SK-N-SH treated with all-trans-retinoic acid at 6 μM for 48 hours (cell line): ENCODE data around the gene CAPN10.

Experiments
- ATAC-seq: fragments of 200-7000 bp; cut with Tn5 transposase; 3 replicates; pipeline ENCODE4 v1.9.1; 2020; ENCODE audit warnings: mild to moderate bottlenecking, moderate library complexity
- ARNTL ChIP-seq: fragments of 450-650 bp; formaldehyde crosslinking; IDR thresholded peaks from 2 replicates; pipeline ENCODE4 v1.5.0; 2020; ENCODE audit warnings: low read depth, mild to moderate bottlenecking, moderate library complexity, borderline replicate concordance
- BACH2 ChIP-seq: fragments of 250-450 bp; sonication (Bioruptor Pico); IDR thresholded peaks from 2 replicates; pipeline ENCODE4 v1.9.0; 2021; ENCODE audit warnings: mild to moderate bottlenecking, borderline replicate concordance
- CSDC2 ChIP-seq: fragments of 250-450 bp; sonication (Bioruptor Pico); IDR thresholded peaks from 2 replicates; pipeline ENCODE4 v1.5.0; 2020; ENCODE audit warnings: mild to moderate bottlenecking, moderate library complexity
- ESRRG ChIP-seq: fragments of 250-450 bp; sonication (Bioruptor Pico); IDR thresholded peaks from 2 replicates; pipeline ENCODE4 v1.6.1; 2021; ENCODE audit warnings: mild to moderate bottlenecking
- GLIS3 ChIP-seq: fragments of 250-450 bp; sonication (Bioruptor Pico); IDR thresholded peaks from 2 replicates; pipeline ENCODE4 v1.5.0; 2020; ENCODE audit warnings: mild to moderate bottlenecking, moderate library complexity
- PPARA ChIP-seq: fragments of 250-450 bp; sonication (Bioruptor Pico); IDR thresholded peaks from 2 replicates; pipeline ENCODE4 v1.5.0; 2020; ENCODE audit warnings: mild to moderate bottlenecking, borderline replicate concordance
- RARB ChIP-seq: fragments of 250-450 bp; sonication (Bioruptor Pico); IDR thresholded peaks from 2 replicates; pipeline ENCODE4 v1.8.0; 2021; ENCODE audit warnings: mild to moderate bottlenecking, moderate library complexity
- TCF4 ChIP-seq: fragments of 250-450 bp; sonication (Bioruptor Pico); IDR thresholded peaks from 2 replicates; pipeline ENCODE4 v1.8.0; 2021; ENCODE audit warnings: mild to moderate bottlenecking, moderate library complexity, borderline replicate concordance
- TOX ChIP-seq: fragments of 250-450 bp; sonication (Bioruptor Pico); IDR thresholded peaks from 2 replicates; pipeline ENCODE4 v1.8.0; 2021; ENCODE audit warnings: mild to moderate bottlenecking, moderate library complexity, borderline replicate concordance
- ZC3H10 ChIP-seq: fragments of 250-450 bp; sonication (Bioruptor Pico); IDR thresholded peaks from 2 replicates; pipeline ENCODE4 v1.5.1; 2021; ENCODE audit warnings: mild to moderate bottlenecking, moderate library complexity
- ZFP3 ChIP-seq: fragments of 250-450 bp; sonication (Bioruptor Pico); IDR thresholded peaks from 2 replicates; pipeline ENCODE4 v1.5.0; 2020; ENCODE audit warnings: mild to moderate bottlenecking, moderate library complexity
- ZFP30 ChIP-seq: fragments of 450-650 bp; formaldehyde crosslinking; IDR thresholded peaks from 2 replicates; pipeline ENCODE4 v1.5.0; 2022; ENCODE audit warnings: mild to moderate bottlenecking, moderate library complexity
- ZNF565 ChIP-seq: fragments of 450-650 bp; formaldehyde crosslinking; conservative IDR thresholded peaks from 2 replicates; pipeline ENCODE4 v1.5.0; 2020; ENCODE audit warnings: low read depth, mild to moderate bottlenecking, moderate library complexity
- ZNF70 ChIP-seq: fragments of 450-650 bp; formaldehyde crosslinking; IDR thresholded peaks from 2 replicates; pipeline ENCODE4 v1.5.0; 2020; ENCODE audit warnings: mild to moderate bottlenecking, moderate library complexity
- ZNF8 ChIP-seq: fragments of 450-650 bp; formaldehyde crosslinking; IDR thresholded peaks from 2 replicates; pipeline ENCODE4 v1.5.0; 2020; ENCODE audit warnings: mild to moderate bottlenecking, moderate library complexity
- TF ChIP-seq, protein P1 (sequence below): fragments of 250-450 bp; sonication (Bioruptor Pico); IDR thresholded peaks from 2 replicates; pipeline ENCODE4 v1.8.0; 2020; ENCODE audit warnings: mild to moderate bottlenecking, moderate library complexity, borderline replicate concordance
- TF ChIP-seq, protein P2 (sequence below): fragments of 250-450 bp; sonication (Bioruptor Pico); IDR thresholded peaks from 2 replicates; pipeline ENCODE4 v1.8.0; 2021; ENCODE audit warnings: low read depth, mild to moderate bottlenecking, moderate library complexity, borderline replicate concordance
- TF ChIP-seq, protein P3 (sequence below): fragments of 250-450 bp; sonication (Bioruptor Pico); IDR thresholded peaks from 2 replicates; pipeline ENCODE4 v1.5.1; 2021; ENCODE audit warnings: mild to moderate bottlenecking, moderate library complexity
- TF ChIP-seq, protein P4 (sequence below): fragments of 250-450 bp; sonication (Bioruptor Pico); IDR thresholded peaks from 2 replicates; pipeline ENCODE4 v1.5.1; 2020; ENCODE audit warnings: low read depth, mild to moderate bottlenecking, moderate library complexity
- TF ChIP-seq, protein P5 (sequence below): fragments of 250-450 bp; sonication (Bioruptor Pico); IDR thresholded peaks from 2 replicates; pipeline ENCODE4 v1.5.0; 2020; ENCODE audit warnings: mild to moderate bottlenecking, moderate library complexity

The CAPN10 gene

DNA sequence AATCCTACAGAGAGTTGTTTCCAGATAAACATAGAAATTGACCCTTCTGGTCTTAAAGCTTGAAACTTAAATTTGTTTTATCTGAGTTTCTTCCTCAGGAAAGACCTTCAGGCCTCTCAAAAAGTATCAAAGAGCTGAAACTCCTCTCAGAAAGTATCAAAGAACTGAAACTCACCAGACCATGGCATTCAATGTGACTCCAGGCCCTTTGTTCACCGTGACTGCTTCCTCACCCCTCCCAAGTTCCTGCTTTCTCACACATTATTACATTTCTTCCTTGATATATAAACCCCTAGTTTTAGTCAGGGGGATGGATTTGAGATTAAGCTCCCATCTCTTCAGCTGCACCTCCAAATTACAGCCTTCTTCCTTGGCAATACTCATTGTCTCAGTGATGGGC is 34.7 kb upstream of the CAPN10 start:
- TF ChIP-seq ESRRG (CRISPR knock-in tag) (no peak), TCF4 (no peak)
- ATAC-seq: no peak

DNA sequence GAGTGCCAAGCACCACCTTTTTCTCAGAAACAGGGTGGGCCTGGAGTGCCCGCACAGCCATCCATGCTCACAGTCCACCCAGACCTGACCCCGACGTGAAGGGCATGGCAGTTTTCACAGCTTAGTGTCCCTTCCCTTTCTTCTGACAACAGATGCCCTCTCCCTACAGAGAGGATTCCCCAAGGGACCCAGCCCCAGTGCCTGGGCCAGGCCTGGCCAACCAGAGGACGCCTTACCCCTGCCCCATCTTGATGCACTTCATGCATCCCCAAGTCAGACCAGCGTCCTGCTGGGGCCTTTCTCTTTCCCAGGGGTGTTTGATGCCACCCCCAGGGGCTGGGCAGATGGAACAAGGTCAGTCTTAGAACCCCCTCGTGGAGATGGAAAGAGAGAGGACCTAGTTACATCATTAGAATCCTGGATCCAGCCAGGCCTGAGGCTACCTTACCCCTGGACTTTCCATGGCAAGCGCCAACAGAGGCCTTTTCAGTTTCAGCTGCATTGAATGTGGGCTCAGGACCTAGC is 32.5 kb upstream of the CAPN10 start:
- TF ChIP-seq, protein P1, sequence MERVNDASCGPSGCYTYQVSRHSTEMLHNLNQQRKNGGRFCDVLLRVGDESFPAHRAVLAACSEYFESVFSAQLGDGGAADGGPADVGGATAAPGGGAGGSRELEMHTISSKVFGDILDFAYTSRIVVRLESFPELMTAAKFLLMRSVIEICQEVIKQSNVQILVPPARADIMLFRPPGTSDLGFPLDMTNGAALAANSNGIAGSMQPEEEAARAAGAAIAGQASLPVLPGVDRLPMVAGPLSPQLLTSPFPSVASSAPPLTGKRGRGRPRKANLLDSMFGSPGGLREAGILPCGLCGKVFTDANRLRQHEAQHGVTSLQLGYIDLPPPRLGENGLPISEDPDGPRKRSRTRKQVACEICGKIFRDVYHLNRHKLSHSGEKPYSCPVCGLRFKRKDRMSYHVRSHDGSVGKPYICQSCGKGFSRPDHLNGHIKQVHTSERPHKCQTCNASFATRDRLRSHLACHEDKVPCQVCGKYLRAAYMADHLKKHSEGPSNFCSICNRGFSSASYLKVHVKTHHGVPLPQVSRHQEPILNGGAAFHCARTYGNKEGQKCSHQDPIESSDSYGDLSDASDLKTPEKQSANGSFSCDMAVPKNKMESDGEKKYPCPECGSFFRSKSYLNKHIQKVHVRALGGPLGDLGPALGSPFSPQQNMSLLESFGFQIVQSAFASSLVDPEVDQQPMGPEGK: no peak
- TF ChIP-seq ZC3H10 (CRISPR knock-in tag) (no peak), ZFP30 (CRISPR knock-in tag) (no peak), ZFP3 (CRISPR knock-in tag) (no peak), ZNF565 (CRISPR knock-in tag) (no peak), GLIS3 (CRISPR knock-in tag) (no peak), TOX (CRISPR knock-in tag) (no peak), RARB (CRISPR knock-in tag) (no peak), BACH2 (no peak), PPARA (CRISPR knock-in tag) (no peak), ZNF8 (CRISPR knock-in tag) (no peak), ARNTL (CRISPR knock-in tag) (no peak), ZNF70 (CRISPR knock-in tag) (no peak)
- TF ChIP-seq, protein P2, sequence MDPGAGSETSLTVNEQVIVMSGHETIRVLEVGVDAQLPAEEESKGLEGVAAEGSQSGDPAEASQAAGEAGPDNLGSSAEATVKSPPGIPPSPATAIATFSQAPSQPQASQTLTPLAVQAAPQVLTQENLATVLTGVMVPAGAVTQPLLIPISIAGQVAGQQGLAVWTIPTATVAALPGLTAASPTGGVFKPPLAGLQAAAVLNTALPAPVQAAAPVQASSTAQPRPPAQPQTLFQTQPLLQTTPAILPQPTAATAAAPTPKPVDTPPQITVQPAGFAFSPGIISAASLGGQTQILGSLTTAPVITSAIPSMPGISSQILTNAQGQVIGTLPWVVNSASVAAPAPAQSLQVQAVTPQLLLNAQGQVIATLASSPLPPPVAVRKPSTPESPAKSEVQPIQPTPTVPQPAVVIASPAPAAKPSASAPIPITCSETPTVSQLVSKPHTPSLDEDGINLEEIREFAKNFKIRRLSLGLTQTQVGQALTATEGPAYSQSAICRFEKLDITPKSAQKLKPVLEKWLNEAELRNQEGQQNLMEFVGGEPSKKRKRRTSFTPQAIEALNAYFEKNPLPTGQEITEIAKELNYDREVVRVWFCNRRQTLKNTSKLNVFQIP (CRISPR knock-in tag): no peak
- TF ChIP-seq, protein P3, sequence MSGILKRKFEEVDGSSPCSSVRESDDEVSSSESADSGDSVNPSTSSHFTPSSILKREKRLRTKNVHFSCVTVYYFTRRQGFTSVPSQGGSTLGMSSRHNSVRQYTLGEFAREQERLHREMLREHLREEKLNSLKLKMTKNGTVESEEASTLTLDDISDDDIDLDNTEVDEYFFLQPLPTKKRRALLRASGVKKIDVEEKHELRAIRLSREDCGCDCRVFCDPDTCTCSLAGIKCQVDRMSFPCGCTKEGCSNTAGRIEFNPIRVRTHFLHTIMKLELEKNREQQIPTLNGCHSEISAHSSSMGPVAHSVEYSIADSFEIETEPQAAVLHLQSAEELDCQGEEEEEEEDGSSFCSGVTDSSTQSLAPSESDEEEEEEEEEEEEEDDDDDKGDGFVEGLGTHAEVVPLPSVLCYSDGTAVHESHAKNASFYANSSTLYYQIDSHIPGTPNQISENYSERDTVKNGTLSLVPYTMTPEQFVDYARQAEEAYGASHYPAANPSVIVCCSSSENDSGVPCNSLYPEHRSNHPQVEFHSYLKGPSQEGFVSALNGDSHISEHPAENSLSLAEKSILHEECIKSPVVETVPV (CRISPR knock-in tag): no peak
- TF ChIP-seq, protein P4, sequence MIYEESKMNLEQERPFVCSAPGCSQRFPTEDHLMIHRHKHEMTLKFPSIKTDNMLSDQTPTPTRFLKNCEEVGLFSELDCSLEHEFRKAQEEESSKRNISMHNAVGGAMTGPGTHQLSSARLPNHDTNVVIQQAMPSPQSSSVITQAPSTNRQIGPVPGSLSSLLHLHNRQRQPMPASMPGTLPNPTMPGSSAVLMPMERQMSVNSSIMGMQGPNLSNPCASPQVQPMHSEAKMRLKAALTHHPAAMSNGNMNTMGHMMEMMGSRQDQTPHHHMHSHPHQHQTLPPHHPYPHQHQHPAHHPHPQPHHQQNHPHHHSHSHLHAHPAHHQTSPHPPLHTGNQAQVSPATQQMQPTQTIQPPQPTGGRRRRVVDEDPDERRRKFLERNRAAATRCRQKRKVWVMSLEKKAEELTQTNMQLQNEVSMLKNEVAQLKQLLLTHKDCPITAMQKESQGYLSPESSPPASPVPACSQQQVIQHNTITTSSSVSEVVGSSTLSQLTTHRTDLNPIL (CRISPR knock-in tag): no peak
- TF ChIP-seq, protein P5, sequence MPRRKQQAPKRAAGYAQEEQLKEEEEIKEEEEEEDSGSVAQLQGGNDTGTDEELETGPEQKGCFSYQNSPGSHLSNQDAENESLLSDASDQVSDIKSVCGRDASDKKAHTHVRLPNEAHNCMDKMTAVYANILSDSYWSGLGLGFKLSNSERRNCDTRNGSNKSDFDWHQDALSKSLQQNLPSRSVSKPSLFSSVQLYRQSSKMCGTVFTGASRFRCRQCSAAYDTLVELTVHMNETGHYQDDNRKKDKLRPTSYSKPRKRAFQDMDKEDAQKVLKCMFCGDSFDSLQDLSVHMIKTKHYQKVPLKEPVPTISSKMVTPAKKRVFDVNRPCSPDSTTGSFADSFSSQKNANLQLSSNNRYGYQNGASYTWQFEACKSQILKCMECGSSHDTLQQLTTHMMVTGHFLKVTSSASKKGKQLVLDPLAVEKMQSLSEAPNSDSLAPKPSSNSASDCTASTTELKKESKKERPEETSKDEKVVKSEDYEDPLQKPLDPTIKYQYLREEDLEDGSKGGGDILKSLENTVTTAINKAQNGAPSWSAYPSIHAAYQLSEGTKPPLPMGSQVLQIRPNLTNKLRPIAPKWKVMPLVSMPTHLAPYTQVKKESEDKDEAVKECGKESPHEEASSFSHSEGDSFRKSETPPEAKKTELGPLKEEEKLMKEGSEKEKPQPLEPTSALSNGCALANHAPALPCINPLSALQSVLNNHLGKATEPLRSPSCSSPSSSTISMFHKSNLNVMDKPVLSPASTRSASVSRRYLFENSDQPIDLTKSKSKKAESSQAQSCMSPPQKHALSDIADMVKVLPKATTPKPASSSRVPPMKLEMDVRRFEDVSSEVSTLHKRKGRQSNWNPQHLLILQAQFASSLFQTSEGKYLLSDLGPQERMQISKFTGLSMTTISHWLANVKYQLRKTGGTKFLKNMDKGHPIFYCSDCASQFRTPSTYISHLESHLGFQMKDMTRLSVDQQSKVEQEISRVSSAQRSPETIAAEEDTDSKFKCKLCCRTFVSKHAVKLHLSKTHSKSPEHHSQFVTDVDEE (CRISPR knock-in tag): no peak
- ATAC-seq: no peak

DNA sequence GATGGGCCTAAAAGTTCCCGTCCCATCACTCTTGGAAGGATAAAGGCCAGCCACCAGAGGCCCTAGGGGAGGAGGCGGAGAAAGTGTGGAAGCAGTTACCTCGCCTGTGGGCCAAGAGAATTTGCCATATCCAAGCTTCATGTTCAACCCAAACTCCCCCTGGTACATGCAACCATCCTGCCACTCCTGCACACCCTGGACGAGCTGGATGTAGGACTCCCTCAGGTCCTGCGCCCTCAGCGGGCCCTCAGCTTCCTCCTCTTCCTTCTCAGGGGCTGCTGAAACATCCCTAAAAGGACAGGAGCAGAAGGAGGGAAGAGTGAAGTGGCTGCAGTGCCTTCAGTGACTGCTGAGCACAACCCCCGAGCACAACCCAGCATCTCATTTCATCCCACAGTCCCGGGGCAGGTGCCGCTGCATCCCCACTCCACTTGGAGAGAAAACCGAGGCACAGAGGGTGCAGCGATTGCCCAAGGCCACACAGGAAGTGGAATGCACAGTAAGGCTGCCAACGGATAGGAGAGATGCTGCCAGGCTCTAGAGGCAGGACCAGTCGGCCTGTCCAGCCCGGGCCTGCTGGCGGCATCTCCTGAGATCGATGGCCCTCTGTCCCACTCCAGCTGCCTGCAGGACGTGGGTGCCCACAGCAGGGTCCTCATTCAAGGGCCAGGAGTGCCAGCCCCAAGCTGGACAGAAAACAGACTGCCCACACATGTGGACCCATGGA is 31.6 kb upstream of the CAPN10 start:
- no peak for ATAC-seq
- TF ChIP-seq CSDC2 (CRISPR knock-in tag) (no peak), BACH2 (no peak), TCF4 (no peak), ESRRG (CRISPR knock-in tag) (no peak), ZC3H10 (CRISPR knock-in tag) (no peak), PPARA (CRISPR knock-in tag) (no peak), ZNF70 (CRISPR knock-in tag) (no peak)
- TF ChIP-seq, protein P4 (CRISPR knock-in tag): no peak
- TF ChIP-seq, protein P2 (CRISPR knock-in tag): no peak
- TF ChIP-seq, protein P3 (CRISPR knock-in tag): no peak
